B cell (primary cell): ENCODE measurements around the gene PRKD2. TPM values are rescaled to one million over a fixed set of nuclear protein-coding genes. Genes with fewer than 3 reads are reported as not detected.
A peak's percentile ranks its signal among the peaks of the same experiment; 100 is the strongest.

Experiments used
- ATAC-seq: fragments of 200-7000 bp; cut with Tn5 transposase; one replicate; pipeline ENCODE4 v1.10.0; 2021; ENCODE audit warnings: low read depth, mild to moderate bottlenecking, moderate number of reproducible peaks, moderate library complexity
- CTCF ChIA-PET: fragments of 350-600 bp; sonication (Branson Sonifier 250); formaldehyde crosslinking; loops from one replicate; lab custom pipeline; 2021; ENCODE audit warnings: antibody characterized with exemption, inconsistent platforms; lab: Charles Lee
- POLR2A ChIA-PET: fragments of 350-600 bp; sonication (Branson Sonifier 250); formaldehyde crosslinking; loops from one replicate; lab custom pipeline; 2021; ENCODE audit warnings: antibody characterized with exemption; lab: Charles Lee
- DNase-seq: peaks from one replicate; pipeline ENCODE4 v3.0.0; 2013
- H2AFZ ChIP-seq: 2 replicates; pipeline ENCODE4 v1.6.1; 2012; ENCODE audit warnings: mild to moderate bottlenecking, low read depth, low read length; ENCODE audit not compliant: insufficient read depth, poor library complexity, severe bottlenecking
- H3K27ac ChIP-seq, 2 donors: 1 replicate in 1 of 2; 2 replicates in 1 of 2; pipeline ENCODE4 v1.5.1; 2012 to 2013; ENCODE audit warnings: low read length in 2 of 2, mild to moderate bottlenecking in 2 of 2, moderate library complexity in 1 of 2
- H3K27me3 ChIP-seq, 4 experiments: fragments of 200-600 bp in 1 of 4; sonication (generic) in 1 of 4; replicated peaks in 1 of 4; 1 replicate in 2 of 4; 2 replicates in 2 of 4; pipeline versions ENCODE4 v1.6.1 to v1.7.0; 2013 to 2016; ENCODE audit warnings: low read length in 3 of 4, mild to moderate bottlenecking in 2 of 4, mixed read lengths in 1 of 4, moderate library complexity in 1 of 4; ENCODE audit not compliant: insufficient read depth in 4 of 4, control insufficient read depth in 3 of 4; ENCODE audit errors: control extremely low read depth in 1 of 4
- H3K36me3 ChIP-seq, 2 experiments: replicated peaks in 1 of 2; 1 replicate in 1 of 2; 2 replicates in 1 of 2; pipeline versions ENCODE4 v1.6.1 to v1.7.1; 2013; ENCODE audit warnings: low read length in 1 of 2; ENCODE audit not compliant: insufficient read depth in 2 of 2, control insufficient read depth in 1 of 2; ENCODE audit errors: control extremely low read depth in 1 of 2, extremely low read depth in 1 of 2
- H3K4me1 ChIP-seq, 2 donors: fragments of 200-600 bp in 1 of 2; sonication (generic) in 1 of 2; 1 replicate in 1 of 2; 2 replicates in 1 of 2; pipeline versions ENCODE4 v1.5.1 to v1.6.1; 2013 to 2017; ENCODE audit warnings: low read length in 2 of 2; ENCODE audit not compliant: control insufficient read depth in 2 of 2, insufficient read depth in 2 of 2
- H3K4me2 ChIP-seq: replicated peaks from 2 replicates; pipeline ENCODE3; 2012; ENCODE audit warnings: mild to moderate bottlenecking, low read depth, low read length; ENCODE audit not compliant: poor library complexity, severe bottlenecking
- H3K4me3 ChIP-seq, 5 experiments: fragments of 200-600 bp in 1 of 5; sonication (generic) in 1 of 5; 1 replicate in 3 of 5; 2 replicates in 2 of 5; pipeline versions ENCODE4 v1.5.1 to v1.7.0; 2011 to 2016; ENCODE audit warnings: low read length in 4 of 5, mild to moderate bottlenecking in 4 of 5, low read depth in 2 of 5, control low read depth in 1 of 5, moderate library complexity in 1 of 5; ENCODE audit not compliant: insufficient read depth in 1 of 5; ENCODE audit errors: control extremely low read depth in 1 of 5, extremely low read depth in 1 of 5
- H3K79me2 ChIP-seq: fragments of 200-600 bp; sonication (generic); one replicate; pipeline ENCODE4 v1.6.0; 2016; ENCODE audit warnings: low read length; ENCODE audit not compliant: control insufficient read depth, insufficient read depth
- H3K9ac ChIP-seq: fragments of 200-600 bp; sonication (generic); 2 replicates; pipeline ENCODE4 v1.6.1; 2017; ENCODE audit warnings: mild to moderate bottlenecking, low read length, moderate library complexity
- H3K9me3 ChIP-seq, 3 donors: one replicate each; pipeline versions ENCODE4 v1.6.1 to v1.7.1; 2013; ENCODE audit warnings: low read length in 2 of 3; ENCODE audit not compliant: control insufficient read depth in 2 of 3, insufficient read depth in 1 of 3; ENCODE audit errors: control extremely low read depth in 1 of 3
- H4K20me1 ChIP-seq: 2 replicates; pipeline ENCODE4 v1.6.0; 2012; ENCODE audit warnings: mild to moderate bottlenecking, low read length; ENCODE audit not compliant: insufficient read depth, control insufficient read depth, poor library complexity, severe bottlenecking
- H3K27ac Mint-ChIP-seq: one replicate; pipeline ENCODE4 v1.8.0; 2021; ENCODE audit warnings: mixed read lengths
- H3K27me3 Mint-ChIP-seq: one replicate; pipeline ENCODE4 v1.8.0; 2021; ENCODE audit warnings: mixed read lengths
- H3K4me1 Mint-ChIP-seq: one replicate; pipeline ENCODE4 v1.8.0; 2021; ENCODE audit warnings: mixed read lengths
- H3K4me3 Mint-ChIP-seq: one replicate; pipeline ENCODE4 v1.8.0; 2021; ENCODE audit warnings: mixed read lengths
- H3K9me3 Mint-ChIP-seq: one replicate; pipeline ENCODE4 v1.8.0; 2022; ENCODE audit warnings: mixed read lengths; ENCODE audit not compliant: insufficient read depth
- CTCF ChIP-seq: fragments of 200-600 bp; IDR thresholded peaks from one replicate; pipeline ENCODE4 v1.8.0; 2022; ENCODE audit warnings: antibody characterized with exemption, mild to moderate bottlenecking
- EZH2 ChIP-seq: IDR thresholded peaks from 2 replicates; pipeline ENCODE4 v1.6.1; 2012; ENCODE audit warnings: borderline replicate concordance, low read depth, mild to moderate bottlenecking, moderate library complexity, low read length; ENCODE audit not compliant: insufficient read depth, poor library complexity, severe bottlenecking
- WGBS: methylation state at CpG from one replicate; pipeline ENCODE4 v1.1.5; 2013; ENCODE audit warnings: missing lambda C conversion rate; ENCODE audit not compliant: insufficient coverage; 5-methylcytosine and 5-hydroxymethylcytosine counted together
- intact Hi-C: fragments of 100-400 bp; cut with micrococcal nuclease; formaldehyde crosslinking; loops from one replicate; pipeline ENCODE4 v1.10.0; 2022
- polyA plus RNA-seq: library from polyadenylated mRNA; depleted of rRNA; stranded (reverse); fragments of >200 nt; gene quantifications from 2 replicates; pipeline ENCODE4 v1.2.3, GENCODE V29; 2012
- total RNA-seq, 2 donors: library from RNA; stranded (reverse); fragments of 120-200 nt in 1 of 2; gene quantifications; 1 replicate in 1 of 2; 2 replicates in 1 of 2; pipeline versions ENCODE4 v1.2.3 to v1.2.4, GENCODE V29; 2013 to 2022

The PRKD2 gene
- total and polyA plus RNA-seq, 2 donors (not counting 1 experiment from before 2014, with no cell fraction given), result 192 to 208 TPM

GRCh38 chr19:46753420-46754155 is 36.7 kb upstream of the PRKD2 start:
- DNase-seq, result peak; percentile 78
- Mint-ChIP-seq H3K27ac (peak overlapping the region; percentile 32), H3K4me3 (no peak overlapping the region), H3K27me3 (no peaks in the 10 kb centered on the region), H3K4me1 (peaks cover 18% of the 10 kb centered on the region), H3K9me3 (no peaks in the 10 kb centered on the region)
- Histone ChIP-seq H4K20me1 (peaks cover 16% of the 10 kb centered on the region), H3K9ac (no peak overlapping the region), H3K79me2 (peaks cover 8% of the 10 kb centered on the region), H3K27me3 (no peaks in the 10 kb centered on the region), H2AFZ (no peak overlapping the region), H3K9me3 (no peaks in the 10 kb centered on the region), H3K36me3 (peaks cover 0 to 4% of the 10 kb centered on the region in 2 experiments), H3K4me2 (no peak overlapping the region), H3K4me3 (no peak overlapping the region), H3K4me1 (peaks cover 0 to 7% of the 10 kb centered on the region in 2 donors), H3K27ac (no peak overlapping the region)
- intact Hi-C loops, result loop anchor here (1.0 kb wide), 2 partner anchors 49 to 224 kb away; no protein-coding TSS in a partner anchor
- POLR2A ChIA-PET, result interaction anchor here (0.5 to 0.9 kb wide), 6 partner anchors 39 to 259 kb away, joined by 3 to 5 read pairs (median 4); no protein-coding TSS in a partner anchor
- WGBS, result 22% methylated on average over 4 of the region's 4 CpGs
- CTCF ChIA-PET, result interaction anchor here (0.6 to 8.2 kb wide), 44 partner anchors 9 to 724 kb away, joined by 3 to 245 read pairs (median 4); partner anchors contain the start of gene DACT3
- TF ChIP-seq CTCF (peak; percentile 65), EZH2 (no peak)
- peak; percentile 82 for ATAC-seq
